ENCODE data around the gene CLK1. TPM values are rescaled to one million over a fixed set of nuclear protein-coding genes. Genes with fewer than 3 reads are reported as not detected.

CLK1 gene
- total and polyA plus RNA-seq, 9 of the 15 experiments (the other 6 are each of a cell fraction or from before 2014, with no cell fraction given), result 29.3 to 99.2 (median 47.0) TPM

DNA sequence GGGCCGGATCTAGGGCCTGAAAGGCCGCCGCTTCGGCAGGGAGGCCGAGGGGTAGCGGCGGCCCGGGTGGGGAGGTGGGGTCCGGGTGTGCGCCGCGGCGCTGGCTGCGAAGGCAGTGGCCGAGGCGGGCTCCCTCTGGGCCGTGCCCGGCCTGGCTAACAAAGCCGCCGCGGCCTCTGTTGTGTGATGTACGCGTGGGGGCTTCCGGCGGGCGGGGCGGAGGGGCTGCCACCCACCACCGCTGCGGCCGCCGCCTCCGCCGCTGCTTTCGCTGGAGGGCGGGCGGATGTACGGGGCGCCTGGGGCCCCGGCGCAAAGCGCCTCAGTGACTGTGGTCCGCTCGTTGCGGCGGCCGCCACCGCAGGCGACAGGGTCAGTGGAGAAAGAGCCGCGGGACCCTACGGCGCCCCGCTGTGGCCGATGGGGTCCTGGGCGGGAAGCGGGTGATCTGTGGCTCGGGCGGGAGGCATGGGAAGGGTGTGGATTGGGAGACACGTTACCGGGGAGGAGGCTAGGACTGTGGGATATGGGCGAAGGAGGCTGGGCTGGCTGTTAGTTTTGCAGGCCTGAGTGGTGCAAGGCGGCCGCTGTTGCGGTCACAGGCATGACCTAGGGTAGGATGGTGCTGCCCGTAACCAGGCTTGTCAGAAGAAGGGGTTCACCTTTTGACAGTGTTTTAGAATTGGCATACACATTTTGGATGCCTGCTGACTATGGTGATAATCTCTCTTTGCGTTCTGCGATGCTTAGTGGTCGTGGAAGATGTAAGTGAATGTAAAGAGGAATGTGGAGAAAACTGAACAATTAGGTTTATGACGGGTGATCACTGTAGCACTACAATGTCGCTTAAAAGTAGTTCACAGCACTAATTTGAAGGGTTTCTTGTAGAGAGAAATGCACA is 52.1 kb downstream of the CLK1 start (continued):
- TF ChIP-seq, protein P1, sequence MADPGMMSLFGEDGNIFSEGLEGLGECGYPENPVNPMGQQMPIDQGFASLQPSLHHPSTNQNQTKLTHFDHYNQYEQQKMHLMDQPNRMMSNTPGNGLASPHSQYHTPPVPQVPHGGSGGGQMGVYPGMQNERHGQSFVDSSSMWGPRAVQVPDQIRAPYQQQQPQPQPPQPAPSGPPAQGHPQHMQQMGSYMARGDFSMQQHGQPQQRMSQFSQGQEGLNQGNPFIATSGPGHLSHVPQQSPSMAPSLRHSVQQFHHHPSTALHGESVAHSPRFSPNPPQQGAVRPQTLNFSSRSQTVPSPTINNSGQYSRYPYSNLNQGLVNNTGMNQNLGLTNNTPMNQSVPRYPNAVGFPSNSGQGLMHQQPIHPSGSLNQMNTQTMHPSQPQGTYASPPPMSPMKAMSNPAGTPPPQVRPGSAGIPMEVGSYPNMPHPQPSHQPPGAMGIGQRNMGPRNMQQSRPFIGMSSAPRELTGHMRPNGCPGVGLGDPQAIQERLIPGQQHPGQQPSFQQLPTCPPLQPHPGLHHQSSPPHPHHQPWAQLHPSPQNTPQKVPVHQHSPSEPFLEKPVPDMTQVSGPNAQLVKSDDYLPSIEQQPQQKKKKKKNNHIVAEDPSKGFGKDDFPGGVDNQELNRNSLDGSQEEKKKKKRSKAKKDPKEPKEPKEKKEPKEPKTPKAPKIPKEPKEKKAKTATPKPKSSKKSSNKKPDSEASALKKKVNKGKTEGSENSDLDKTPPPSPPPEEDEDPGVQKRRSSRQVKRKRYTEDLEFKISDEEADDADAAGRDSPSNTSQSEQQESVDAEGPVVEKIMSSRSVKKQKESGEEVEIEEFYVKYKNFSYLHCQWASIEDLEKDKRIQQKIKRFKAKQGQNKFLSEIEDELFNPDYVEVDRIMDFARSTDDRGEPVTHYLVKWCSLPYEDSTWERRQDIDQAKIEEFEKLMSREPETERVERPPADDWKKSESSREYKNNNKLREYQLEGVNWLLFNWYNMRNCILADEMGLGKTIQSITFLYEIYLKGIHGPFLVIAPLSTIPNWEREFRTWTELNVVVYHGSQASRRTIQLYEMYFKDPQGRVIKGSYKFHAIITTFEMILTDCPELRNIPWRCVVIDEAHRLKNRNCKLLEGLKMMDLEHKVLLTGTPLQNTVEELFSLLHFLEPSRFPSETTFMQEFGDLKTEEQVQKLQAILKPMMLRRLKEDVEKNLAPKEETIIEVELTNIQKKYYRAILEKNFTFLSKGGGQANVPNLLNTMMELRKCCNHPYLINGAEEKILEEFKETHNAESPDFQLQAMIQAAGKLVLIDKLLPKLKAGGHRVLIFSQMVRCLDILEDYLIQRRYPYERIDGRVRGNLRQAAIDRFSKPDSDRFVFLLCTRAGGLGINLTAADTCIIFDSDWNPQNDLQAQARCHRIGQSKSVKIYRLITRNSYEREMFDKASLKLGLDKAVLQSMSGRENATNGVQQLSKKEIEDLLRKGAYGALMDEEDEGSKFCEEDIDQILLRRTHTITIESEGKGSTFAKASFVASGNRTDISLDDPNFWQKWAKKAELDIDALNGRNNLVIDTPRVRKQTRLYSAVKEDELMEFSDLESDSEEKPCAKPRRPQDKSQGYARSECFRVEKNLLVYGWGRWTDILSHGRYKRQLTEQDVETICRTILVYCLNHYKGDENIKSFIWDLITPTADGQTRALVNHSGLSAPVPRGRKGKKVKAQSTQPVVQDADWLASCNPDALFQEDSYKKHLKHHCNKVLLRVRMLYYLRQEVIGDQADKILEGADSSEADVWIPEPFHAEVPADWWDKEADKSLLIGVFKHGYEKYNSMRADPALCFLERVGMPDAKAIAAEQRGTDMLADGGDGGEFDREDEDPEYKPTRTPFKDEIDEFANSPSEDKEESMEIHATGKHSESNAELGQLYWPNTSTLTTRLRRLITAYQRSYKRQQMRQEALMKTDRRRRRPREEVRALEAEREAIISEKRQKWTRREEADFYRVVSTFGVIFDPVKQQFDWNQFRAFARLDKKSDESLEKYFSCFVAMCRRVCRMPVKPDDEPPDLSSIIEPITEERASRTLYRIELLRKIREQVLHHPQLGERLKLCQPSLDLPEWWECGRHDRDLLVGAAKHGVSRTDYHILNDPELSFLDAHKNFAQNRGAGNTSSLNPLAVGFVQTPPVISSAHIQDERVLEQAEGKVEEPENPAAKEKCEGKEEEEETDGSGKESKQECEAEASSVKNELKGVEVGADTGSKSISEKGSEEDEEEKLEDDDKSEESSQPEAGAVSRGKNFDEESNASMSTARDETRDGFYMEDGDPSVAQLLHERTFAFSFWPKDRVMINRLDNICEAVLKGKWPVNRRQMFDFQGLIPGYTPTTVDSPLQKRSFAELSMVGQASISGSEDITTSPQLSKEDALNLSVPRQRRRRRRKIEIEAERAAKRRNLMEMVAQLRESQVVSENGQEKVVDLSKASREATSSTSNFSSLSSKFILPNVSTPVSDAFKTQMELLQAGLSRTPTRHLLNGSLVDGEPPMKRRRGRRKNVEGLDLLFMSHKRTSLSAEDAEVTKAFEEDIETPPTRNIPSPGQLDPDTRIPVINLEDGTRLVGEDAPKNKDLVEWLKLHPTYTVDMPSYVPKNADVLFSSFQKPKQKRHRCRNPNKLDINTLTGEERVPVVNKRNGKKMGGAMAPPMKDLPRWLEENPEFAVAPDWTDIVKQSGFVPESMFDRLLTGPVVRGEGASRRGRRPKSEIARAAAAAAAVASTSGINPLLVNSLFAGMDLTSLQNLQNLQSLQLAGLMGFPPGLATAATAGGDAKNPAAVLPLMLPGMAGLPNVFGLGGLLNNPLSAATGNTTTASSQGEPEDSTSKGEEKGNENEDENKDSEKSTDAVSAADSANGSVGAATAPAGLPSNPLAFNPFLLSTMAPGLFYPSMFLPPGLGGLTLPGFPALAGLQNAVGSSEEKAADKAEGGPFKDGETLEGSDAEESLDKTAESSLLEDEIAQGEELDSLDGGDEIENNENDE (IDR thresholded peaks at IDR 0.05; ENCODE audit: low read depth, low read length), result no peak
- TF ChIP-seq RAD51 (IDR thresholded peaks at IDR 0.05; ENCODE audit: borderline replicate concordance, low read depth), result no peak
- no peak for TF ChIP-seq NCOA6 (IDR thresholded peaks at IDR 0.05)
- TF ChIP-seq HDGF (IDR thresholded peaks at IDR 0.05), result no peak

Measured in K562 (cell line).